ENCODE measurements around the gene CADPS2. TPM values are rescaled to one million over a fixed set of nuclear protein-coding genes. Genes with fewer than 3 reads are reported as not detected.

The CADPS2 gene
- total and polyA plus RNA-seq, 4 donors, result 5.9 to 23.8 (median 11.0) TPM

DNA sequence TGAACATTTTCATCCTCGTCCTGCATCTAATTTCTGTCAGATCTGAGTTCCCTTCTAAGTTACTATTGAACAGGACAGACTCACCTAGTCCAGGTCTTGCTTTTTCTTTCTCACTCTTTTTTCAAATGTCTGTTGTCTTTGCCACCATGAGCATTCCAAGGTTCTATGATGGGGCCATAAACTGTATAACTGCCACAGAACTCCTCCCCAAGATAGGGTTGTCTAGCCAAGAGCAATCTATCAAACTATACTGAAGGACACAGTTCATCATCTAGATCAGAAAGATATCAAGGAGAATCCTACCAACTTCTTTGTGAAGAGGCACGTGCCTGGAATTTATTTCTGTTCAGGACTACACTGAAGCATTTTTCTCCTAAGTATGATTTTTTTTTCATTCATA lies 531.6 kb downstream of the CADPS2 start:
- intact Hi-C loops (cut with DNase I), result no loop called here
- Histone ChIP-seq H3K9me3 (ENCODE audit: control insufficient read depth, low read length) (no peaks in the 10 kb centered on the region), H3K27ac (ENCODE audit: low read depth in 1 of 2, low read length in 2 of 2) (no peak overlapping the region), H3K4me1 (ENCODE audit: control insufficient read depth in 1 of 2, insufficient read depth in 2 of 2, low read length in 2 of 2) (no peaks in the 10 kb centered on the region), H3K36me3 (ENCODE audit: control insufficient read depth in 1 of 2, insufficient read depth in 2 of 2, low read length in 1 of 2) (no peaks in the 10 kb centered on the region), H3K27me3 (ENCODE audit: control insufficient read depth in 1 of 2, insufficient read depth in 2 of 2, low read length in 1 of 2) (no peaks in the 10 kb centered on the region), H3K4me3 (ENCODE audit: low read length in 2 of 2) (no peak overlapping the region)
- DNase-seq (no peak), ATAC-seq (ENCODE audit: low FRiP score) (no peak)
- WGBS, 2 donors, result 64 to 80% methylated on average over 2 of the region's 2 CpGs

GRCh38 chr7:122352454-122352853 lies 533.8 kb downstream of the CADPS2 start:
- H3K27ac ChIP-seq (ENCODE audit: low read depth in 1 of 2, low read length in 2 of 2), result no peak overlapping the region
- H3K9me3 ChIP-seq (ENCODE audit: control insufficient read depth, low read length), result no peaks in the 10 kb centered on the region
- H3K4me3 ChIP-seq (ENCODE audit: low read length in 2 of 2), result no peak overlapping the region
- no peak for DNase-seq
- no peaks in the 10 kb centered on the region for H3K36me3 ChIP-seq (ENCODE audit: control insufficient read depth in 1 of 2, insufficient read depth in 2 of 2, low read length in 1 of 2)
- WGBS, 2 donors, result 39 to 47% methylated on average over 3 of the region's 3 CpGs
- intact Hi-C loops (cut with DNase I), result no loop called here
- H3K27me3 ChIP-seq (ENCODE audit: control insufficient read depth in 1 of 2, insufficient read depth in 2 of 2, low read length in 1 of 2), result no peaks in the 10 kb centered on the region
- H3K4me1 ChIP-seq (ENCODE audit: control insufficient read depth in 1 of 2, insufficient read depth in 2 of 2, low read length in 2 of 2), result no peaks in the 10 kb centered on the region
- ATAC-seq (ENCODE audit: low FRiP score), result no peak

- no peaks in the 10 kb centered on the region for H3K4me1 ChIP-seq (ENCODE audit: control insufficient read depth in 1 of 2, insufficient read depth in 2 of 2, low read length in 2 of 2)
- no peak overlapping the region for H3K4me3 ChIP-seq (ENCODE audit: low read length in 2 of 2)
- intact Hi-C loops (cut with DNase I), result no loop called here
- no peaks in the 10 kb centered on the region for H3K36me3 ChIP-seq (ENCODE audit: control insufficient read depth in 1 of 2, insufficient read depth in 2 of 2, low read length in 1 of 2)
- 80 to 81% methylated on average over 3 of the region's 3 CpGs for WGBS, 2 donors
- H3K9me3 ChIP-seq (ENCODE audit: control insufficient read depth, low read length), result no peaks in the 10 kb centered on the region
- ATAC-seq (ENCODE audit: low FRiP score), result no peak
- H3K27ac ChIP-seq (ENCODE audit: low read depth in 1 of 2, low read length in 2 of 2), result no peak overlapping the region
- no peaks in the 10 kb centered on the region for H3K27me3 ChIP-seq (ENCODE audit: control insufficient read depth in 1 of 2, insufficient read depth in 2 of 2, low read length in 1 of 2)
- no peak for DNase-seq
Measured at GRCh38 chr7:122350701-122351100, 535.6 kb downstream of the CADPS2 start.

GRCh38 chr7:122344303-122344620 lies 542.0 kb downstream of the CADPS2 start:
- H3K27ac ChIP-seq (ENCODE audit: low read depth in 1 of 2, low read length in 2 of 2), result no peak overlapping the region
- DNase-seq (no peak), ATAC-seq (ENCODE audit: low FRiP score) (no peak)
- H3K4me1 ChIP-seq (ENCODE audit: control insufficient read depth in 1 of 2, insufficient read depth in 2 of 2, low read length in 2 of 2), result no peaks in the 10 kb centered on the region
- no peak overlapping the region for H3K4me3 ChIP-seq (ENCODE audit: low read length in 2 of 2)
- no peaks in the 10 kb centered on the region for H3K36me3 ChIP-seq (ENCODE audit: control insufficient read depth in 1 of 2, insufficient read depth in 2 of 2, low read length in 1 of 2)
- 42 to 58% methylated on average over 1 of the region's 1 CpG for WGBS, 2 donors
- no peaks in the 10 kb centered on the region for H3K9me3 ChIP-seq (ENCODE audit: control insufficient read depth, low read length)
- intact Hi-C loops (cut with DNase I), result no loop called here
- H3K27me3 ChIP-seq (ENCODE audit: control insufficient read depth in 1 of 2, insufficient read depth in 2 of 2, low read length in 1 of 2), result no peaks in the 10 kb centered on the region

- intact Hi-C loops (cut with DNase I), result no loop called here
- Histone ChIP-seq H3K4me3 (ENCODE audit: low read length in 2 of 2) (no peak overlapping the region), H3K27me3 (ENCODE audit: control insufficient read depth in 1 of 2, insufficient read depth in 2 of 2, low read length in 1 of 2) (no peaks in the 10 kb centered on the region), H3K36me3 (ENCODE audit: control insufficient read depth in 1 of 2, insufficient read depth in 2 of 2, low read length in 1 of 2) (no peaks in the 10 kb centered on the region), H3K27ac (ENCODE audit: low read depth in 1 of 2, low read length in 2 of 2) (no peak overlapping the region), H3K4me1 (ENCODE audit: control insufficient read depth in 1 of 2, insufficient read depth in 2 of 2, low read length in 2 of 2) (no peaks in the 10 kb centered on the region), H3K9me3 (ENCODE audit: control insufficient read depth, low read length) (no peaks in the 10 kb centered on the region)
- DNase-seq, result no peak
- no peak for ATAC-seq (ENCODE audit: low FRiP score)
- 53 to 71% methylated on average over 7 of the region's 7 CpGs for WGBS, 2 donors
Measured at GRCh38 chr7:122343601-122344302, 542.5 kb downstream of the CADPS2 start.

- 95 to 100% methylated on average over 1 of the region's 1 CpG for WGBS, 2 donors
- no peak overlapping the region for H3K27ac ChIP-seq (ENCODE audit: low read depth in 1 of 2, low read length in 2 of 2)
- intact Hi-C loops (cut with DNase I), result no loop called here
- H3K36me3 ChIP-seq (ENCODE audit: control insufficient read depth in 1 of 2, insufficient read depth in 2 of 2, low read length in 1 of 2), result no peaks in the 10 kb centered on the region
- no peaks in the 10 kb centered on the region for H3K27me3 ChIP-seq (ENCODE audit: control insufficient read depth in 1 of 2, insufficient read depth in 2 of 2, low read length in 1 of 2)
- no peak for DNase-seq
- H3K9me3 ChIP-seq (ENCODE audit: control insufficient read depth, low read length), result no peaks in the 10 kb centered on the region
- H3K4me3 ChIP-seq (ENCODE audit: low read length in 2 of 2), result no peak overlapping the region
- H3K4me1 ChIP-seq (ENCODE audit: control insufficient read depth in 1 of 2, insufficient read depth in 2 of 2, low read length in 2 of 2), result no peaks in the 10 kb centered on the region
- ATAC-seq (ENCODE audit: low FRiP score), result no peak
Measured at GRCh38 chr7:122340427-122340826, 545.8 kb downstream of the CADPS2 start.

GRCh38 chr7:122339145-122339904 lies 546.9 kb downstream of the CADPS2 start:
- H3K9me3 ChIP-seq (ENCODE audit: control insufficient read depth, low read length), result no peaks in the 10 kb centered on the region
- no peak overlapping the region for H3K4me3 ChIP-seq (ENCODE audit: low read length in 2 of 2)
- DNase-seq, result no peak
- WGBS, 2 donors, result 75 to 80% methylated on average over 6 of the region's 6 CpGs
- no peaks in the 10 kb centered on the region for H3K27me3 ChIP-seq (ENCODE audit: control insufficient read depth in 1 of 2, insufficient read depth in 2 of 2, low read length in 1 of 2)
- no peaks in the 10 kb centered on the region for H3K36me3 ChIP-seq (ENCODE audit: control insufficient read depth in 1 of 2, insufficient read depth in 2 of 2, low read length in 1 of 2)
- ATAC-seq (ENCODE audit: low FRiP score), result no peak
- intact Hi-C loops (cut with DNase I), result no loop called here
- no peak overlapping the region for H3K27ac ChIP-seq (ENCODE audit: low read depth in 1 of 2, low read length in 2 of 2)
- no peaks in the 10 kb centered on the region for H3K4me1 ChIP-seq (ENCODE audit: control insufficient read depth in 1 of 2, insufficient read depth in 2 of 2, low read length in 2 of 2)

- intact Hi-C loops (cut with DNase I), result no loop called here
- Histone ChIP-seq H3K27me3 (ENCODE audit: control insufficient read depth in 1 of 2, insufficient read depth in 2 of 2, low read length in 1 of 2) (no peaks in the 10 kb centered on the region), H3K4me1 (ENCODE audit: control insufficient read depth in 1 of 2, insufficient read depth in 2 of 2, low read length in 2 of 2) (no peaks in the 10 kb centered on the region), H3K27ac (ENCODE audit: low read depth in 1 of 2, low read length in 2 of 2) (no peak overlapping the region), H3K4me3 (ENCODE audit: low read length in 2 of 2) (no peak overlapping the region), H3K9me3 (ENCODE audit: control insufficient read depth, low read length) (no peaks in the 10 kb centered on the region), H3K36me3 (ENCODE audit: control insufficient read depth in 1 of 2, insufficient read depth in 2 of 2, low read length in 1 of 2) (no peaks in the 10 kb centered on the region)
- 36 to 62% methylated on average over 2 of the region's 2 CpGs for WGBS, 2 donors
- DNase-seq, result no peak
- ATAC-seq (ENCODE audit: low FRiP score), result no peak
Measured at GRCh38 chr7:122337011-122337410, 549.2 kb downstream of the CADPS2 start.

- H3K4me3 ChIP-seq (ENCODE audit: low read length in 2 of 2), result no peak overlapping the region
- 30 to 50% methylated on average over 8 of the region's 8 CpGs for WGBS, 2 donors
Measured at GRCh38 chr7:122329145-122329802, 557.0 kb downstream of the CADPS2 start.

More at GRCh38 chr7:122329145-122329802, 557.0 kb downstream of the CADPS2 start:
- ATAC-seq (ENCODE audit: low FRiP score) (no peak), DNase-seq (no peak)
- H3K27me3 ChIP-seq (ENCODE audit: control insufficient read depth in 1 of 2, insufficient read depth in 2 of 2, low read length in 1 of 2), result no peaks in the 10 kb centered on the region
- intact Hi-C loops (cut with DNase I), result no loop called here
- no peaks in the 10 kb centered on the region for H3K9me3 ChIP-seq (ENCODE audit: control insufficient read depth, low read length)
- no peak overlapping the region for H3K27ac ChIP-seq (ENCODE audit: low read depth in 1 of 2, low read length in 2 of 2)
- no peaks in the 10 kb centered on the region for H3K4me1 ChIP-seq (ENCODE audit: control insufficient read depth in 1 of 2, insufficient read depth in 2 of 2, low read length in 2 of 2)
- H3K36me3 ChIP-seq (ENCODE audit: control insufficient read depth in 1 of 2, insufficient read depth in 2 of 2, low read length in 1 of 2), result no peaks in the 10 kb centered on the region

Measured in aorta (tissue), 5 donors.